NCI-H2029 treated with DMSO at 0.1 percent for 48 hours (cell line): Measurements from ENCODE around the gene ALK.

Experiments used
- DNase-seq: peaks from one replicate; lab custom pipeline; 2025; lab: John Stamatoyannopoulos, UW

Gene ALK

DNA sequence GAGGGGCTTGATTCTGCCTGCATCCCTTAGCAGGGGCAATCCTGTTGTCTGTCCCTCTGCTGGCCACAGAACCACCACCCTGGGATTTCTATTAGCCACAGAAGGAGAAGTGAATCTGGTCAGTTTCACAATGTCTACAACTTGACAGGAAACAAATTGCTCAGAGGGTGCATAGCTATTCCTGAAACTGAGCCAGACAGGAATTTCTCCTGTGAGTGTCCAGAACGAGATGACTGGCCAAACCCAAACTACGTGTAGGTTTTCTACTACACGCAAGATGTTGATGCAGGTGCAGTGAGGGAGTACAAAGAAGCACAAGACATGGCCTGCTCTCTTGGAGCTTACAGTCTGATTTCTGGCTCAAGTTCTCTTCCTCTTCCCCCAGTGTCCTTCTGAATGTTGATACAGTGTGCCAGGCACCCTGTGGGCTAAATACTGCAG lies 604.3 kb downstream of the ALK start:
- no peak for DNase-seq

DNA sequence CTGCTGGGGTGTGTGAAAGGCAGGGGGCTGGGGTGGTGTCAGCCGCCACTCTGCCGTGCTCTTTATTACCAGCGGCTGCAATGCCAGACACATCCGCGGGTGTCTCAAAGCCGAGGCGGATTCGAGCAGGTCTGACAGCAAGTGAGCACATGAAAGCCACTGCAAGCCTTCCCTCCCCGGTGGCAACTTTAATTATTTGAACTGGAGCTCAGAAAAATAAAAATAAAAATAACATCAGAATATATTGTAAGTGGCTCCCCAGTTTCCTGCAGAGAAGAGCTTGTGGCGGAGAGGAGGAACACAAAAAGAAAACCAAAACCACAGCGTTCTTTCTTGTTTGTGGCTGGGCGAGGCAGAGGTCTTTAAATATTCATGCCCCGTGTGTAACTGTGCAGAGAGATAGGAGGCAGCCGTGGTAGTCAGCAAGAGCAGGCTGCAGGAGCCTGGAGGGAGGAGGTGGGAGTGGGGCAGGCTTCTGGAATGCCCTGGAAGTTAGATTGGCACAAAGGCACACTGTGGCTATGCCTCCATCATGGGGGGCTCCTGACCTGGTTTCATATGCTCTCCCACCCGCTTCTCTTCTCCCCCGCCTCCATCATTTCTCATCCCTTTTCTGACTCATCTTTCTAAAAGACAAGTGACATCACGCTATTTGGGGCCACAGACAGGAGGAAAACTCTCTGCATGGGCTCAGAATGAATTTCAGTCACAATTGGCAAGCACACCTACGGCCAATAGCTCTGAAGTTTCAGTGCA lies 606.4 kb downstream of the ALK start:
- no peak for DNase-seq

- no peak for DNase-seq
These were observed 609.9 kb downstream of the ALK start for GRCh38 chr2:29311458-29311857.

GRCh38 chr2:29310650-29311348 lies 610.6 kb downstream of the ALK start:
- DNase-seq, result no peak

DNA sequence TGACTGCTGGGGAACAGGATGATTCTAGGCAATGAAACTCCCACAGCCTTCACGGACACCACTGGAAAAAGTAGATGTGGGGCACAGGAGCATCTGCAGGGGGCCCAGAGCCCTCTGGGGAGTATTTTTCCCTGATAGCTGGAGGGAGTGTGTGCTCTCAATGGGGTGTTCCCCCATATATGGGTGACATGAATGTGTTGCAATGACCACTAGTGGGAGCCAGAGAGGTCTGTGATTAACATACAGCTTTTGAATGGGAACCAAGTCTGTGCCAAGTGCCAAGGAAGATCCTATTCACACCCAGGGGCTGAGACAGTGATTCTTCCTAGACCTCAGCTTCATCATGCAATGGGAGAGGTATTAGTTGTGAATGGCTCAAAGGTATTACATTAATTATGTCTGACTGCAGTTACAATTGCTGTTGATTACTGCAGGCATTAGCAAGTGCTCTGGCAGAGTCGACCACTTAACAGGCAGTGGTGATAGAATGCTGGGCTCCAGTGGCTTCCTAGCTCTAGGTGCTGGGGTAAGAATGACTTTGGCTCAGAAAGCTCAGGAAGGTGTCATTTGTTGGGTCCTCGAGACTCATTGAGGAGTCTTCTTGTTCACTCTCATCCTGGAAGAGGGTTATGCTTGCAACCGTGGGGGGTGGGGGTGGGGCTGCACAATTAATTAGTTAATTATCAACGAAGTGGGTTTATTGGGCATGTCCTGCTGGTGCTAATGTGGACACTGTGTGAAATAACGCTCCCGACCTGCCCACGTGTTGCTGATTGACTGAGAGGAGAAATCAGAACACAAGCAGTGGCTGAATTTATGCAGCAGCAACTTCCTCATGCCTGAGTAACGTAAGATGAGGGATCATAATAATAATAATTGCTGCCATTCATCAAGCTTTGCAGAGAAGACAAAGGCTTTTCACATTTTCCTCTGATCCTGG lies 612.0 kb downstream of the ALK start:
- DNase-seq, result peak; percentile 21

DNA sequence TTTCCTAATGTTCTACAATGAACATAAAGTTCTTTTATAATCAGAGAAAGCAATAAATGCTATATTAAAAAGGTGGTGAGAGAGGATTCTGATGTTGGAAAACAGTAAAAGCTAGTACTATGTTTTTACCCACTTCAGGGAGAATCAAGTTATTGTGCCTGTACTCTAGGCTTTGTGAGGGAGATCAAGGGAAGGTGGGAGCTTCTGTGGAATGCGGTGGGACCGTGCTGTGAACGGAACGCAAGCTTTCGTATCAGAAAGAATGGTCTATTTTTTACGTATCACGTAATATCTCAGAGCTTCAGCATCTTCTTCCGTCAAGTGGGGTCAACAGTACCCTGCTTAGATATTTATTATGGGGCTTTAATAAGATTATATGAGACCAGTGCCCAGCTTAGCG lies 613.0 kb downstream of the ALK start:
- DNase-seq, result no peak

GRCh38 chr2:29307519-29307918 lies 613.9 kb downstream of the ALK start:
- DNase-seq, result no peak

- no peak for DNase-seq
These were observed 615.6 kb downstream of the ALK start for GRCh38 chr2:29305762-29306161.

DNA sequence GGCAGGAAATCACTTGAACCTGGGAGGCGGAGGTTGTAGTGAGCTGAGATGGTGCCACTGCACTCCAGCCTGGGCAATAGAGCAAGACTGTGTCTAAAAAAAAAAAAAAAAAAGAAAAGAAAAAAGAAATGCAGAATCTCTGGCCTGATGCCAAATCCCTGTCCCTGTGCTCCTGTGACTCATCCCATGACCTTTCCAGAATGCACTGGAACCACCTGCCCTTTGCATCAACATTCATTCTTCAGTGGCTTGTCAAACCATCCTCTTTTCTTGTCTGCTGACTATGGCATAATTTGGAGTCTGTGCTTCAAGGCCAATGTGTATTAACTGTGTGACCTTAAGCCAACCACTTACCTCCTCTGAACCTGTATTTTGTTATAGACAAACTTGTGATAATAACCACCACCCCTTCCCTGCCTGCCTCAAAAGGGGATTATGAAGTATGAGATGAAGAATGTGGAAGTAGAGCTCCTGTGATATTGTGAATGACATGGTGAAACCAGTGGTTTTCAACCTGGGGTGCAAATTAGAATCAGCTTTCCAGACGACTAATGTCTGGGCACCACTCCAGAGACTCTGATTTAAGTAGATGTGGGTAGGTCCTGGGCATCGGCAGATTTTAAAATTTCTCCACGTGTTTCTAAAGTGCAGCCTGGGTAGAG lies 616.9 kb downstream of the ALK start:
- no peak for DNase-seq

DNA sequence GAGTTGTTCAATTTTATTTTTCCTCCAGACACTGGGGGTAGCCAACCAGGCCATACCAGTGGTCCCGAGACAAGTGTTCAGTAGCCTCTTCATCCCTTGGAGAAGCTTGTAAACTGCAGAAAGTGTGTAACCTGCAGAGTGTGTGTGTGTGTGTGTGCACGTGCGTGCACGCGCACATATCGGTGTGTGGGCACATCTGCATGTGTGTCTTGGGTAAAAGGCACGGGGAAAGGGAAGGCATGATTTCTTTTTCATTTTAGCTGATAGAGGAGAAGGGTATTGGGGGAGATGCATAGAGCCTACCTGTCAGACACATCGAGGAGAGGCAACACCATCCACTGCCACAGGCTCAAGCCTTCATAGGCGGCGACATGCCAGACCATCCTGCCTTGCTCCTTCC lies 624.8 kb downstream of the ALK start:
- no peak for DNase-seq

DNA sequence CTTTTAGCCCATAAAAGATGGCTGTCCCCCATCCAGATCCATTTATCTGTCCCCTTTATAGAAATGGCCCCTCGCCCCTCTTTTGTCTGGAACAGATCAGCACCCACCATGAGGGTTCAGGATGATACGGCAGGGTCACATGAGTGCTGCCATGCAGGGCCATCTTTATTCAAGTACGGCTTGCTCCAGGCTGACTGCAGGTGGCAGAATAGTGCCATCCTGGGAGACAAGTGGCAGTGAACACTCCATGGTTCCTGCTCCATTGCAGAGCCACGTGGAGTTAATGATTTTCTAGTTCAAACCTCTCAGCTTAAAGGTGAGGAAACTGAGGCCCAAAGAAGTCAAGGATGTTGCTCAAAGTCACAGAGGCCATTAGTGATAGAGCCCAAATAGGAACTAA lies 625.5 kb downstream of the ALK start:
- DNase-seq, result no peak

- no peak for DNase-seq
These were observed 627.5 kb downstream of the ALK start for GRCh38 chr2:29293830-29294438.

DNA sequence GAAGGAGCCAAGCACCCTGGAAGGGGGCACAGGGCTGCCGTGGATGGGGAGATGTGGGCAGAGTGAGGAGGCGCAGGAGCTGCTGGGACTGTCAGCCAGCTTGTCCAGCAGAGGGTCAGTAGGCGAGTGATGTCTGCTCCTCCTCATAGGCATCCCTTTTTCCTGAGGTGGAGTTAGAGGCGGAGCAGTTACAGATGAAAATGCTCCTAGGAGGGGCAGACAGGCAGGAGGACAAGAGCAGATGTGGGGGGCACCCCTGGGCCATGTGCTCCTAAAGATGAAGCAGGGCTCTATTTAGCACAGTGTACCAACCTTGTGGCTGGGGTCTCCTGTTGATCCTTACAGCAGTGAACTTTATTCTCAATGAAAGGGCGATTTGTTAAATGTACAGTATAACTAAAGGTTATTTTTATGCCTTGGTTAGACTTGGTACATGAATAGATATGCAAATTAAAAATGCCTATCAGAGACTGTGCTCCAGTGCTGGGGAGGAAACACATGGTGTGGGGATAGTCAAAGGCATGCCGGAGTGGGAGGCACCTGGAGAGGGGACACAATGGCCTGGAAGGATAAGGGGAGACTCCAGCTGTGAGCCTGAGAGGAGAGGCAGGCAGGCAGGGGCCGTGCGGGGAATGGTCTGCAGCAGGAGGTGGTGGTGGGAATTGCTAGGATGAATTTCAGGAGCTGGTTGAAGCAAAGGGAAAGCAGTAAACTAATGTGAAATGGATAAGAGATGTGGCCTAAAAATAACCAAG lies 630.9 kb downstream of the ALK start:
- no peak for DNase-seq

GRCh38 chr2:29284671-29285070 lies 636.7 kb downstream of the ALK start:
- DNase-seq, result no peak

GRCh38 chr2:29281916-29282247 lies 639.5 kb downstream of the ALK start:
- no peak for DNase-seq

- DNase-seq, result peak; percentile 6
These were observed 640.1 kb downstream of the ALK start for GRCh38 chr2:29281086-29281915.

- no peak for DNase-seq
These were observed 642.4 kb downstream of the ALK start for GRCh38 chr2:29278966-29279365.

GRCh38 chr2:29276151-29276550 lies 645.2 kb downstream of the ALK start:
- no peak for DNase-seq

DNA sequence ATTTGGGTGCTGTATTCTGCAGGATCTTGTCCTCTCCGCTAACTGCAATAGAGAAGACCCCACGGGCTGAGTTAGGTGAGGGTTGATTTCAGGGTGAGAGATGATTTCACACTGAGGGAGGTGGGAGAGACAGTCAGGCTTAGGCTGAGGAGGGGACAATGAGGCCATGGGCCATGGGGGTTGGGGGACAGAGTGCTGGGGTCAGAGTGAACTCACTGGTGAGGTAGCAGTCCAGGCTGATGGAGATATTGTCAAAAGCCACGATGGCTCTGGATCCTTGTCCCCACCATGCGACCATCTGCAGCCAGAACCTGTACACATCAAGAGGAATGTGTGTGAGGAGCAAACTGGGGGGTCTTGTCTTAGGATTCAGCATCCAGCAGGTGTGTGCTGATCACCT lies 646.2 kb downstream of the ALK start:
- DNase-seq, result no peak
